CD4-positive, alpha-beta T cell treated with Interleukin-12 subunit alpha and Interleukin-12 subunit beta, for 1 hour (primary cell): ENCODE data around the gene DTL.

Experiments
- DNase-seq: peaks from one replicate; pipeline ENCODE4 v3.0.0-alpha.2; 2020

The DTL gene

DNA sequence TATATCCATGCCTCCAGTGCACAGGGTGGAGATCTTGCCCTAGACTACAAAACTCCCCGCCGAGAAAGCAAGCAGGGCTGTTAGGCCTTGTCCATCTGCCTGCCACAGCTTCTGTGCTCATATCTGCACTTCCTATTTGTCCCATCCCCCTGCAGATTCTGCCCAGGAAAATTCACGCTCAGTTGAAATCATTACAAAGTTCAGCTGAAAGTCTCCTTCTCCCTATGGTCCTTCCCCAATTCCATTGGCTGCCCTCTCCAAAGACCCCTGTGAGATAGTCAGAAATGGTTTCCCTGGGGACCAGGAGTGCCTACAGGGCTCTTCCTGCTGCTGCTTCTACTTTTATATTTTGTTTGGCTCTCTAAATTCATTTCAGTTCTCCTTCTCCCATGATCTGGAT, 63.2 kb downstream of the DTL start:
- no peak for DNase-seq

DNA sequence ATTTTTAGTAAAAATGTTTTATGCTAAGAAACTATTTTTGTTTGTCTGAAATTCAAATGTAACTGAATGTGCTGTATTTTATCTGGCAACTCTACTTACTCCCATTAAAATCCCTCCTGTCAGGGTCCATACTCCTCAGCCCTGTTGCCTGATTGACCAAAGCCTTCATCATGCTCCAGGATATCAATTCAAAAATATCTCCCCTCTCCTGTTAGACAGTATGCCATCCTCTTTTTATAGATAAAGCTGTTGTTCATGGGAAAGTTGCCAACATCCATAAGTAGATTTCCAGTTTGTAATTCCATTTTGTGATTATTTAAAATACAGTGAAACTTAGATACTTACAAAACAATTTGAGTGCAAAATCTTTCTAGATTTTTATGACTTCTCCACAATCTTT, 65.7 kb downstream of the DTL start:
- no peak for DNase-seq

GRCh38 chr1:212101735-212102134, 66.2 kb downstream of the DTL start:
- DNase-seq = no peak

DNA sequence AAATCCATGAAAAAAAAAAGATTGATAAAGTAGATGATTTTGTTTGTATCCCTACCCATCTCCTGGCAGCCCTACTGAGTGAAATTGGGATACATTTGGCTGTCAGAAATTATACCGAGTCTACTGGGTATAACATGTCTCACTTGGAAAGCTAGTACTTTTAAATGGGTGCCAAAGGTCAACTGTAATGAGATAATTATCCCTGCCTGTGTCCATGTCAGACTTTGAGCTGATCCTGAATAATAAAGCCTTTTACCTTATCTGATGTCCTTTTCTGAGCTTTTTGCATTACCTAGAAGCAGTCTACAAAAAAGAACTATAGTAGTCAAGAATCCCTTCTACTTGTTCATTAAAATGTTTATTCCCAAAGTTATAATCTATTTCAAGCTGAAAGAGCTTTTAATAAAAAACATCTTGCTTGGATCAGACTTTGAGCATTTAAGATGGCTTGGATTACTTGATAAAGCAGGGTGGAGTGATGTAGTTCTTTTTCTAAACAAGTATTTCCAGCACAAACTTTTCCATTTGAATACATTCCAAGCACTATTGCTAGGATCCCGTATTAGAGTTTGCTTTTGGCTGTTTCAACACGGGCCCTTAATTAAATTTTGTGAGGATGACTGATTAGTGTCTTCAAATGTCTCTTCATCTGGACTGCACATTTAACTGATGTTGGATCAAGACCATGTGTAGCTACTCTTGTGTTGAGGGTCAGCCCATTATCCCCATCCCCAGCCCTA, 69.2 kb downstream of the DTL start:
- DNase-seq = no peak

GRCh38 chr1:212106286-212106792, 70.8 kb downstream of the DTL start:
- no peak for DNase-seq

DNA sequence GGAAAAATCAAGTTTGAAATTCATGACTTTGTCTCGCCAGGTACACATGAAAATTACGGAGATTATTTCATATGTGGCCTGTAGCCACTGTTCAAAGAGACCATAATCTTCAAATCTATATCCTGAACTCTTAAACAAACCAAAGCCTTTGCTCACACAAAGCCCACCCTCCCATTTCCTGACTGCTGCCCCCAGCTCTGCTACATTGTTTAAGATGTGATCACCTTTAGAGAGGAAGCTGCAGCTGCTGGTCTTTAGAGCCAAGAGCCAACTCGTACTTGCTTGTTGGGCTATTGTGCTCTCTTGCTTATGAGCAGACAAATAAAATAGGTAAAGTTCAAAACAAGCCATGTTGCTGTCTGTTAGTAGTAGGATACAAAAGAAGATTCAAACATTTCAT, 71.9 kb downstream of the DTL start:
- no peak for DNase-seq

DNA sequence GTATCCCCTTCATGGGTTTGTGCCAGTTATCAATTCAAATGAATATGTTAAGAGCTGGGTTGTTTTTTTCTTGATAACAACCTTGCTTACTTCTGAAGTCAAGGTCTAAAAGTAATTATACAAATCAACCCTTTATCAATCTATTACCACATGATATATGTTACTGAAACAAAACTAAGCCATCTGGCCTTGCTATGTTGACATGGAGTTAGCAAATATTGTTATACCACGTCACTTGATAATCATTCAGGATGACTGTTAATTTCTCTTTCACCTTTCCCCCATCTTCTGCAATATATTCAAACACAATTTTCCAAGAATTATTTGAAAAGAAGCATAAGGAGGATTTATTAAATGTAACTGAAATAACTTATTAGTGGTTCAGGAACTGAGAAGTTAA, 72.6 kb downstream of the DTL start:
- no peak for DNase-seq

DNA sequence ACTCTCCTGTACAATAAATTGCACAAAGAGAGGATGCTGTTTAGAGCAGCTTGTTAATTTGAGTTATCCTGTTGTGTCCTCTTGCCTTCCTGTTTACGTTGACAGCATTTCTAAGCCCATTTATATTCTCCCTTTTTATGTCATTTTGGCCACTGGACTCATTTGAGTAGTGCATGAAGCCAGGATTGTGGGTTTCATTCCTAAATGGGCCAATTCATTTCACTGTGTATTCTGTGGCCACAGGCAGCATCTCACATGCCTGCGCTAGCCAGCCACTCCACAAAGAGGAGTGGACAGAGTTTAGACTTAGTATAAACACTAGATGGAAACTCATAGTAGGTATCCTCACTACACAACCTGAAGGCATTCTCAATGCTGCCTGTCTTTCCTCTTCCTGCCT, 73.4 kb downstream of the DTL start:
- DNase-seq = no peak

GRCh38 chr1:212109728-212110127, 74.2 kb downstream of the DTL start:
- DNase-seq = no peak

DNA sequence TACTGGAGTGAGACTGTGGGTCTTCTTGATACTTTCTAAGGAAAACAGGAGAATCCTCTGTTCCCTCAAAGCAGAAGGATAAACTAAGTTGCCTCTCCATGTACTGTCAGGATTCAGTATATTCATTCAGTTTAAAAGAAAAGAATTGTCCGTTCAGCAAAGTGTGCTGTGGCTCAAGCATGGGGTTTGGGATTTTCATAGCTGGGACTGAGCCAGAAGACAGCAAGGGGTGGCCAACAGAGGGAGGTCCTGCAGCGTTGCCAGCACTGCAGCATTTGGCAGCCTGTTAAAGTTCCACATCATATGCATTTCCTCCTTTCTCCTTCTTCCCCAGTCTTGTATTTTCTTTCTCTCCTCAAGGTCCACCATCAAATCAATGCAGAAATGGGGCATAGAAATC, 75.1 kb downstream of the DTL start:
- DNase-seq = no peak

- no peak for DNase-seq
Measured at GRCh38 chr1:212111536-212111935, 76.0 kb downstream of the DTL start.

- DNase-seq = no peak
Measured at GRCh38 chr1:212113706-212114105, 78.2 kb downstream of the DTL start.

DNA sequence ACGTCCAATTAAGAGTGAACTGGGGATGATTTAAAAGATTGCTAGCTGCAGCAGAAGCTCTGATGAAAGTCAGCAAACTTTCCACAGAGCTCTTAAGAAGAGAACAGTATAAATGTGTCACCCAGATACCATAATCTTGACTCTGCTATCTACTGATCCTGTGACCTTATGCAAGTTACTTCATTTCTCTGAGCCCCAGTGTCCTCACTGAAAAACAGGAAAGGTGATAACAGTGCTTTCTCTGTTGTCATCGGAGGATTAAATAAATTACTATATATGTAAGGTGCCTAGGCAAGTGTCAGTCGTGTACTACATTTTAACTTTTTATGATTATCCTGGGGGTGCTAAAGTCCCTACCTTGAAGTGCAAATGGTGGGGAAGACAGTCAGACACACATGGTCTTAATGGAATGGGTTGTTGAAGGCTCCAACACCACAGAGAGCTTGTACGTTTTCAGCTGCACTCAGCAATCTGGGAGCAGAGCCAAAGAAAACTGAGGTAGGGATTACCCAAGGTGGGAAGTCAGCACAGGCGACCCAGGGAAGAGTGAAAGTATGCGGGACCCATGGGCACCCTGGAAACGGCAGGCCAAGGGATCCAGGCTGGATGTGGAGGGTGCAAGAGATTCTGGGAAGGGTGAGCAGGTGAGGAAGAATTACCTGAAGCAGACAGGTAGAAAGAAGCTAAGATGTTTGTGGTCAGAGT, 82.8 kb downstream of the DTL start:
- DNase-seq = no peak

GRCh38 chr1:212118872-212119260, 83.3 kb downstream of the DTL start:
- DNase-seq = no peak

DNA sequence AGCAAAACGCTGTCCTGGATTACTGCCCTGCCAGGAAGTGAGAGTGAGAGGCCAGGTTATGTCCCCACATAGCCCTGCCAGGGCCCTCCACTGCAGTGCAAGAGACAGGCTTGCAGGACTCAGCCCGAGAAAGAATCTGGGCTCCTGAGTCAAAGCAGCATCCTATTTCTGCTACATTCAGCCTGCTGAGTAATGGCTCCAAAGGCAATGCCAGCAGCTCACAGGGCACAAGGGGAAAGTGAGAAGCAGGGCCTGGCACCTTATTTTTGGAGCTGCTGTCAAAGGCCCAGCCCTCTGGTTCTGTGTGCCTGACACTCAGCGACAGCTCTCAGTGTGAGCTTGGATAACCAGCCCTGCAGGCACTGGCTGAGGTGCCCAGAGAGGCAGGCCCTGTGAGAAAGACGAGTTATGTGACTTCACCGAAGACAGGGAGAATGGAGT, 83.9 kb downstream of the DTL start:
- no peak for DNase-seq

- DNase-seq = no peak
Measured at GRCh38 chr1:212119863-212120262, 84.3 kb downstream of the DTL start.

GRCh38 chr1:212121779-212122178, 86.2 kb downstream of the DTL start:
- DNase-seq = no peak

DNA sequence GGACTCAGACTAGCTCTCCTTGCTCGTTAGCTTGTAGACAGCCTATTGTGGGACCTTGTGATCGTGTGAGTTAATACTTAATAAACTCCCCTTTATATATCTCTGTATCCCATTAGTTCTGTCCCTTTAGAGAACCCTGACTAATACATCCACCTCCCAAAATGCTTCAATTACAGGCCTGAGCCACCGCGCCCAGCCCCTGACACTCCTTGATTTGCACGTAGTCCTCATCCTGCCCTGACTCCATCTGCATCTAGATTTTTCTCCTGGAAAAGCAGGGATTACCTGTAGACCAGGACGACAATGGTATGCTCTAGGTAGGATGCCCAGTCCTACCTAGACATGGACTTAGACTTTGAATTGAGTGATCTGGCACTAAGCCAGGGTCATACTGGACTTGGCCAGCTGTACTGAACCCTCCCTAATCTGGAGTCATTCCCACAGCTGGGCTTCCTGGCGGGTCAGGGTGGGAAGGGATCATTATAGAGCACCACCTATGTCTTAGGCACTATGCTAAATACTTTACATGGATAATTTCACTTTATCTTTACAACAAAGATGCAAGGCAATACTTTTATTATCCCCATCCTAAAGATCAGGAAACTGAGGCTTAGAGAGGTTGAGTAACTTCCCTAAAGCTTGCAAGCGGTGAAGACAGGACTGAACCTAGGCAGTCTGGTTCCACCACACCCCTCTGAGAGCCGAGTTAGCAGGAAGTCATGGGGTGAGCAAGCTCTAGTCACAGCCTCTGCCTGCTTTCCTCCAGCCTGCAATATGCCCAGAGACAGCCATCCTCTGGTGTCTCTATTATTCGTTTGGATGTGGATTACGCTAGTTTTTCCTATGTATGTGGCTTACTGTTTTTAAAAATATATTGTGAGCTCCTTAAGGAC, 89.4 kb downstream of the DTL start:
- no peak for DNase-seq

GRCh38 chr1:212125654-212126053, 90.1 kb downstream of the DTL start:
- no peak for DNase-seq

- no peak for DNase-seq
Measured at GRCh38 chr1:212127221-212127620, 91.7 kb downstream of the DTL start.

GRCh38 chr1:212129781-212130180, 94.2 kb downstream of the DTL start:
- no peak for DNase-seq

GRCh38 chr1:212132025-212132424, 96.5 kb downstream of the DTL start:
- no peak for DNase-seq

- no peak for DNase-seq
Measured at GRCh38 chr1:212133319-212133718, 97.8 kb downstream of the DTL start.
